Esophagus (tissue), 2 donors: ENCODE data around the gene DBR1. TPM values are rescaled to one million over a fixed set of nuclear protein-coding genes. Genes with fewer than 3 reads are reported as not detected.

ENCODE experiments used
- H3K27ac ChIP-seq, 2 donors: one replicate each; pipeline ENCODE4 v1.5.1; 2013; ENCODE audit warnings: low read depth in 2 of 2, mild to moderate bottlenecking in 2 of 2, inconsistent platforms in 1 of 2, low read length in 1 of 2, moderate library complexity in 1 of 2
- H3K27me3 ChIP-seq, 2 donors: one replicate each; pipeline ENCODE4 v1.6.1; 2013; ENCODE audit warnings: low read length in 2 of 2, control low read depth in 1 of 2, mild to moderate bottlenecking in 1 of 2; ENCODE audit not compliant: insufficient read depth in 2 of 2, control insufficient read depth in 1 of 2
- H3K36me3 ChIP-seq, 2 donors: one replicate each; pipeline ENCODE4 v1.6.1; 2013; ENCODE audit warnings: low read length in 1 of 2; ENCODE audit not compliant: control insufficient read depth in 2 of 2, insufficient read depth in 2 of 2
- H3K4me1 ChIP-seq, 2 donors: one replicate each; pipeline ENCODE4 v1.6.1; 2013; ENCODE audit warnings: low read length in 1 of 2; ENCODE audit not compliant: control insufficient read depth in 2 of 2, insufficient read depth in 2 of 2
- H3K4me3 ChIP-seq, 2 donors: one replicate each; pipeline ENCODE4 v1.5.1; 2013; ENCODE audit warnings: low read length in 2 of 2, mild to moderate bottlenecking in 2 of 2, low read depth in 1 of 2, moderate library complexity in 1 of 2
- H3K9me3 ChIP-seq, 2 donors: one replicate each; pipeline ENCODE4 v1.6.1; 2013; ENCODE audit warnings: mild to moderate bottlenecking in 2 of 2, low read depth in 1 of 2, low read length in 1 of 2, moderate library complexity in 1 of 2; ENCODE audit not compliant: control insufficient read depth in 2 of 2, insufficient read depth in 1 of 2
- WGBS, 2 donors: extraction: QIAGEN DNeasy Blood & Tissue Kit; methylation state at CpG; one replicate each; pipeline ENCODE4 v1.1.7; 2013; 5-methylcytosine and 5-hydroxymethylcytosine counted together
- polyA plus RNA-seq, 2 donors: library from polyadenylated mRNA; stranded (reverse); fragments of 200-250 nt; gene quantifications; one replicate each; pipeline ENCODE4 v1.2.3, GENCODE V29; 2013
- donor health status: healthy with polysubstance abuse.
- donor health status: Bipolar disorder and iron deficiency.

The DBR1 gene
- polyA plus RNA-seq, 2 donors = 3.6 to 6.3 TPM

GRCh38 chr3:138188013-138188730, 13.5 kb upstream of the DBR1 start:
- Histone ChIP-seq H3K4me1 (peaks cover 0 to 4% of the 10 kb centered on the region in 2 donors), H3K9me3 (no peaks in the 10 kb centered on the region), H3K27ac (peak overlapping the region; percentile 95 to 97), H3K36me3 (no peaks in the 10 kb centered on the region), H3K4me3 (peak overlapping the region; percentile 87 to 95), H3K27me3 (no peaks in the 10 kb centered on the region)
- WGBS, 2 donors = 3 to 5% methylated on average over 17 of the region's 17 CpGs

- H3K4me1 ChIP-seq = peaks cover 0 to 4% of the 10 kb centered on the region in 2 donors
- WGBS, 2 donors = 1% methylated on average over 59 of the region's 59 CpGs
- H3K4me3 ChIP-seq = peak within 1 kb of the TSS; percentile 87 to 95
- H3K9me3 ChIP-seq = no peaks in the 10 kb centered on the region
- peak within 1 kb of the TSS; percentile 95 to 97 for H3K27ac ChIP-seq
- H3K27me3 ChIP-seq = no peaks in the 10 kb centered on the region
- H3K36me3 ChIP-seq = no peaks in the 10 kb centered on the region
These were observed 12.7 kb upstream of the DBR1 start, which contains the start of gene ARMC8 for GRCh38 chr3:138187296-138188012. Gene ARMC8 (plus strand): TSS chr3:138187301. CDS start chr3:138187555, 254 bp downstream.

GRCh38 chr3:138186803-138187295, 12.1 kb upstream of the DBR1 start:
- Histone ChIP-seq H3K4me3 (peak overlapping the region; percentile 87 to 95), H3K4me1 (peaks cover 0 to 4% of the 10 kb centered on the region in 2 donors), H3K9me3 (no peaks in the 10 kb centered on the region), H3K27me3 (no peaks in the 10 kb centered on the region), H3K27ac (peak overlapping the region; percentile 95 to 97), H3K36me3 (no peaks in the 10 kb centered on the region)
- 1% methylated on average over 25 of the region's 25 CpGs for WGBS, 2 donors

- Histone ChIP-seq H3K36me3 (no peaks in the 10 kb centered on the region), H3K4me1 (peaks cover 0 to 4% of the 10 kb centered on the region in 2 donors), H3K4me3 (peak overlapping the region in 1 of 2 donors; percentile 87), H3K27ac (no peak overlapping the region), H3K9me3 (no peaks in the 10 kb centered on the region), H3K27me3 (no peaks in the 10 kb centered on the region)
- 60 to 62% methylated on average over 2 of the region's 2 CpGs for WGBS, 2 donors
These were observed 11.5 kb upstream of the DBR1 start for GRCh38 chr3:138186221-138186620.

GRCh38 chr3:138184994-138185393, 10.3 kb upstream of the DBR1 start:
- Histone ChIP-seq H3K27me3 (no peaks in the 10 kb centered on the region), H3K4me3 (no peak overlapping the region), H3K4me1 (peaks cover 0 to 4% of the 10 kb centered on the region in 2 donors), H3K27ac (no peak overlapping the region), H3K36me3 (no peaks in the 10 kb centered on the region), H3K9me3 (no peaks in the 10 kb centered on the region)
- 52 to 59% methylated on average over 3 of the region's 3 CpGs for WGBS, 2 donors

- 5 to 8% methylated on average over 2 of the region's 2 CpGs for WGBS, 2 donors
These were observed 5.8 kb upstream of the DBR1 start for GRCh38 chr3:138180375-138181029.

GRCh38 chr3:138173769-138174420, 826 bp downstream of the DBR1 start:
- Histone ChIP-seq H3K36me3 (no peaks in the 10 kb centered on the region), H3K4me1 (no peaks in the 10 kb centered on the region), H3K27me3 (no peaks in the 10 kb centered on the region), H3K9me3 (no peaks in the 10 kb centered on the region), H3K27ac (peak overlapping the region in 1 of 2 donors; percentile 93), H3K4me3 (peak overlapping the region; percentile 91 to 93)
- 48 to 50% methylated on average over 13 of the region's 13 CpGs for WGBS, 2 donors

More at GRCh38 chr3:138180375-138181029, 5.8 kb upstream of the DBR1 start:
- H3K36me3 ChIP-seq = no peaks in the 10 kb centered on the region
- H3K4me1 ChIP-seq = no peaks in the 10 kb centered on the region
- H3K4me3 ChIP-seq = no peak overlapping the region
- no peaks in the 10 kb centered on the region for H3K9me3 ChIP-seq
- no peaks in the 10 kb centered on the region for H3K27me3 ChIP-seq
- H3K27ac ChIP-seq = no peak overlapping the region

- no peak overlapping the region for H3K27ac ChIP-seq
- WGBS, 2 donors = 78 to 84% methylated on average over 2 of the region's 2 CpGs
- H3K4me3 ChIP-seq = no peak overlapping the region
- H3K36me3 ChIP-seq = no peaks in the 10 kb centered on the region
- H3K9me3 ChIP-seq = no peaks in the 10 kb centered on the region
- H3K4me1 ChIP-seq = no peaks in the 10 kb centered on the region
- no peaks in the 10 kb centered on the region for H3K27me3 ChIP-seq
These were observed 2.1 kb downstream of the DBR1 start for GRCh38 chr3:138172625-138173024.

GRCh38 chr3:138165061-138165460, 9.7 kb downstream of the DBR1 start:
- Histone ChIP-seq H3K9me3 (no peaks in the 10 kb centered on the region), H3K27me3 (no peaks in the 10 kb centered on the region), H3K27ac (no peak overlapping the region), H3K36me3 (peaks cover 3 to 11% of the 10 kb centered on the region in 2 donors), H3K4me3 (no peak overlapping the region), H3K4me1 (no peaks in the 10 kb centered on the region)
- 98 to 100% methylated on average over 2 of the region's 2 CpGs for WGBS, 2 donors
